Gastroesophageal sphincter (tissue), 4 donors: ENCODE data around the gene RSPO1. TPM values are rescaled to one million over a fixed set of nuclear protein-coding genes. Genes with fewer than 3 reads are reported as not detected.
A peak's percentile ranks its signal among the peaks of the same experiment; 100 is the strongest.

Source experiments
- ATAC-seq: fragments of 150-250 bp; one replicate; pipeline ENCODE4 v1.9.1; 2016; ENCODE audit warnings: mild to moderate bottlenecking, moderate library complexity
- H3K27ac ChIP-seq, 4 donors: fragments of 200-600 bp; sonication (generic) in 3 of 4; 1 replicate in 3 of 4; 2 replicates in 1 of 4; pipeline ENCODE4 v1.5.1; 2016 to 2019
- H3K27me3 ChIP-seq: fragments of 200-600 bp; sonication (generic); one replicate; pipeline ENCODE4 v1.5.1; 2019
- H3K36me3 ChIP-seq, 2 donors: fragments of 200-600 bp; sonication (generic); one replicate each; pipeline ENCODE4 v1.5.1; 2019; ENCODE audit warnings: control low read depth in 1 of 2
- H3K4me1 ChIP-seq, 3 donors: fragments of 200-600 bp; sonication (generic); 1 replicate in 2 of 3; 2 replicates in 1 of 3; pipeline ENCODE4 v1.5.1; 2016 to 2019; ENCODE audit warnings: control low read depth in 2 of 3
- H3K4me3 ChIP-seq, 2 donors: fragments of 200-600 bp; sonication (generic); one replicate each; pipeline ENCODE4 v1.5.1; 2019; ENCODE audit warnings: mild to moderate bottlenecking in 1 of 2, moderate library complexity in 1 of 2
- H3K9me3 ChIP-seq, 3 donors: fragments of 200-600 bp; sonication (generic); one replicate each; pipeline ENCODE4 v1.5.1; 2017 to 2019; ENCODE audit warnings: control low read depth in 2 of 3
- CTCF ChIP-seq, 4 experiments: fragments of 200-600 bp in 2 of 4; fragments of 450-650 bp in 2 of 4; sonication (generic) in 1 of 4; IDR thresholded peaks; one replicate each; pipeline ENCODE4 v1.5.1; 2017 to 2019; ENCODE audit warnings: antibody characterized with exemption in 4 of 4, mild to moderate bottlenecking in 2 of 4, moderate library complexity in 2 of 4
- EP300 ChIP-seq: sonication (generic); formaldehyde crosslinking; IDR thresholded peaks from one replicate; pipeline ENCODE4 v1.6.1; 2017; ENCODE audit warnings: antibody characterized with exemption, mild to moderate bottlenecking
- POLR2A ChIP-seq, 2 donors: fragments of 450-650 bp; IDR thresholded peaks; one replicate each; pipeline ENCODE4 v1.6.1; 2017; ENCODE audit warnings: antibody characterized with exemption in 2 of 2, mild to moderate bottlenecking in 2 of 2, moderate library complexity in 1 of 2
- POLR2AphosphoS5 ChIP-seq: sonication (generic); formaldehyde crosslinking; IDR thresholded peaks from one replicate; pipeline ENCODE4 v1.6.1; 2017; ENCODE audit warnings: antibody characterized with exemption
- WGBS, 2 donors: methylation state at CpG; one replicate each; pipeline ENCODE4 v1.1.5; 2018; ENCODE audit warnings: low coverage in 1 of 2; 5-methylcytosine and 5-hydroxymethylcytosine counted together
- total RNA-seq, 4 donors: library from RNA; depleted of rRNA; stranded (reverse); fragments of >200 nt; gene quantifications; one replicate each; pipeline ENCODE4 v1.1.0, GENCODE V29; 2016

The RSPO1 gene
- total RNA-seq, 4 donors from 2014 or later = 0.47 to 4.0 (median 2.5) TPM

GRCh38 chr1:37599940-37600339 lies 34.8 kb downstream of the RSPO1 start:
- no peak for TF ChIP-seq POLR2A (IDR thresholded peaks at IDR 0.05)
- TF ChIP-seq POLR2AphosphoS5 = no peak
- no peak for TF ChIP-seq EP300
- no peak for TF ChIP-seq CTCF (IDR thresholded peaks at IDR 0.05)
- Histone ChIP-seq H3K9me3 (no peaks in the 10 kb centered on the region), H3K36me3 (no peaks in the 10 kb centered on the region), H3K27ac (no peak overlapping the region), H3K4me1 (peaks cover 0 to 8% (median 0%) of the 10 kb centered on the region in 3 donors), H3K27me3 (peaks cover 9% of the 10 kb centered on the region), H3K4me3 (no peak overlapping the region)
- WGBS, 2 donors = 37 to 82% methylated on average over 2 to 3 of the region's 5 CpGs
- ATAC-seq = no peak

GRCh38 chr1:37596182-37596667 lies 38.5 kb downstream of the RSPO1 start:
- Histone ChIP-seq H3K4me3 (peak overlapping the region; percentile 56 to 79), H3K36me3 (peaks cover 0 to 24% of the 10 kb centered on the region in 2 donors), H3K27me3 (no peaks in the 10 kb centered on the region), H3K27ac (peak overlapping the region; percentile 3 to 88 (median 86)), H3K9me3 (no peaks in the 10 kb centered on the region), H3K4me1 (peaks cover 5 to 26% (median 5%) of the 10 kb centered on the region in 3 donors)
- no peak for ATAC-seq
- no peak for TF ChIP-seq EP300
- TF ChIP-seq CTCF (IDR thresholded peaks at IDR 0.05) = no peak
- TF ChIP-seq POLR2A (IDR thresholded peaks at IDR 0.05) = no peak
- no peak for TF ChIP-seq POLR2AphosphoS5
- 0% methylated on average over 2 of the region's 3 CpGs; no CpG with 5 or more reads in 1 of the 2 donors for WGBS, 2 donors

GRCh38 chr1:37595440-37596181 lies 39.1 kb downstream of the RSPO1 start, which contains the start of gene GNL2:
TSS of gene GNL2 (minus strand) at chr1:37595937. CDS start at chr1:37595822, 115 bp downstream.
- WGBS, 2 donors = 0% methylated on average over 1 to 14 of the region's 51 CpGs
- Histone ChIP-seq H3K27ac (peak within 1 kb of the TSS; percentile 3 to 88 (median 86)), H3K4me3 (peak within 1 kb of the TSS; percentile 56 to 79), H3K27me3 (no peaks in the 10 kb centered on the region), H3K4me1 (peaks cover 5 to 26% (median 5%) of the 10 kb centered on the region in 3 donors), H3K36me3 (peaks cover under 1 to 31% of the 10 kb centered on the region in 2 donors), H3K9me3 (no peaks in the 10 kb centered on the region)
- ATAC-seq = peak; percentile 100
- no peak for TF ChIP-seq EP300
- no peak for TF ChIP-seq CTCF (IDR thresholded peaks at IDR 0.05)
- peak; percentile 84 to 85 for TF ChIP-seq POLR2A (IDR thresholded peaks at IDR 0.05)
- peak; percentile 96 for TF ChIP-seq POLR2AphosphoS5

GRCh38 chr1:37593726-37594125 lies 41.0 kb downstream of the RSPO1 start:
- 88 to 94% methylated on average over 5 to 6 of the region's 6 CpGs for WGBS, 2 donors

More at GRCh38 chr1:37593726-37594125, 41.0 kb downstream of the RSPO1 start:
- Histone ChIP-seq H3K27me3 (no peaks in the 10 kb centered on the region), H3K36me3 (peaks cover 4 to 49% of the 10 kb centered on the region in 2 donors), H3K9me3 (no peaks in the 10 kb centered on the region), H3K27ac (no peak overlapping the region), H3K4me1 (peaks cover 5 to 26% (median 5%) of the 10 kb centered on the region in 3 donors), H3K4me3 (no peak overlapping the region)
- TF ChIP-seq CTCF (IDR thresholded peaks at IDR 0.05) = no peak
- no peak for TF ChIP-seq POLR2AphosphoS5
- TF ChIP-seq EP300 = no peak
- no peak for TF ChIP-seq POLR2A (IDR thresholded peaks at IDR 0.05)
- ATAC-seq = no peak
